H4 (cell line): ENCODE data around the gene RUFY1. TPM values are rescaled to one million over a fixed set of nuclear protein-coding genes. Genes with fewer than 3 reads are reported as not detected.
"Not testable (repeated sequence)": the region's sequence is repeated elsewhere in the genome, so short reads cannot be mapped to it uniquely, and the experiment has no call there.

Experiments
- DNase-seq: peaks from one replicate; pipeline ENCODE4 v3.0.0-alpha.2; 2015; ENCODE audit warnings: low spot score
- total RNA-seq: library from RNA; depleted of rRNA; stranded (reverse); fragments of >200 nt; shearing (Covaris generic); gene quantifications from 2 replicates; pipeline ENCODE4 v1.2.3, GENCODE V29; 2014

RUFY1 gene
- total RNA-seq, 1 experiment from 2014 or later: 43.3 TPM

DNA sequence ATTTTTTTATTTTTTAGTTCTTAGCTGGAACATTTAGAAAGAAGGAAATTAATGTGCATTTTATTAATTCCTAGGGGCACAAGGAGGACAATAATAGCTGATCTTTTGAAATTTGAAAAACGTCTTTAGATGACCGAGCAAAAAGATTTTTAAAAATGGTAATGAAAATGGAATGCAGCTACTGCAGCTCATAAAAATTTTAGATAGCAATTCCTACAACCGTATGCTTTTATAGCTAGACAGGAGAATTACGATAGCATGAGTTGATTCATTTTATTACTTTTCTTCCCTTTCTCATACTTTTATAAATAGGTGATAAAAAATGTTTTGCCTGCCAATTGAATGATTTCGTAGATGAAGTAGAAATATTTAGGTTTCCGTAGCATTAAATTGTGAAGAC lies 13.7 kb upstream of the RUFY1 start:
- DNase-seq: no peak

DNA sequence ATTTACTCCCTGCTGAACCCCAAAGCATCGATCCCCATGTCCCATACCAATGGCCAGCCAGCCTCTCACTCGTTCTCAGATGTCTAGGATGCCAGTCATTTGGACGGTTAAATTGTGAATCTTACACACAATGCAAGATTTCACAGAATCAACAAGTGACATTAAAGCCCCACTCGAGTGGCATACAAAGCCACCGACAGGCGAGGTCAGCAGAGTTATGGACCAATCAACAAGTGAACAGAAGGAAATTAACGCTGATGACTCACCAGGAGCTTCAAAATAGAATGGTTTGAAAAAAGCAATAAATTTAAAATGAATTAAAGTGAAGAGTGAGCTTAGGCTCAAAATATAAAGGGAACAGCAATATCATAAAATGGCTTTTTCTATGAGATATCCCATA lies 8.2 kb upstream of the RUFY1 start:
- no peak for DNase-seq

GRCh38 chr5:179543275-179543674 lies 7.1 kb upstream of the RUFY1 start:
- not testable (repeated sequence) for DNase-seq

GRCh38 chr5:179553006-179553405 lies 2.7 kb downstream of the RUFY1 start:
- no peak for DNase-seq

DNA sequence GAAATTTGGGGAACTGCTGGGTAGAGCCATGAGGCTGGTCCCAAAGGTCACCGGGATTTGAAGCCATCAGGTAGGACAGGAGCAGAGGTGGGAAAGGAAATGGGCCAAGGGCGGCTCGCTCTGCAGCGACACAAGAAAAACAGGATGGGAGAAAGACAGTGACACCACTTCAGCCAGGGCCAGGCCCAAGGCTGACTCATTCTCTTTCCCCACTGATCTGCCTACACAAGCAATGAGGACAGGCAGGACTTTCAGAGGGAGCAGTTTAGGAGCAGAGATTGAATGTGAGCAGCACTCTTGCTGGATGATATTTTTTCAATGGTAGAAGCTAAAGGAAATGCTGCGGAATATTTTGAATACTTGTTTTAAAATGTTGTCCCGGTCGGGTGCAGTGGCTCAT lies 3.5 kb downstream of the RUFY1 start:
- DNase-seq: no peak

- no peak for DNase-seq
These were observed 4.6 kb downstream of the RUFY1 start for GRCh38 chr5:179554981-179555380.

GRCh38 chr5:179558261-179558799 lies 8.0 kb downstream of the RUFY1 start:
- DNase-seq: not testable (repeated sequence)

DNA sequence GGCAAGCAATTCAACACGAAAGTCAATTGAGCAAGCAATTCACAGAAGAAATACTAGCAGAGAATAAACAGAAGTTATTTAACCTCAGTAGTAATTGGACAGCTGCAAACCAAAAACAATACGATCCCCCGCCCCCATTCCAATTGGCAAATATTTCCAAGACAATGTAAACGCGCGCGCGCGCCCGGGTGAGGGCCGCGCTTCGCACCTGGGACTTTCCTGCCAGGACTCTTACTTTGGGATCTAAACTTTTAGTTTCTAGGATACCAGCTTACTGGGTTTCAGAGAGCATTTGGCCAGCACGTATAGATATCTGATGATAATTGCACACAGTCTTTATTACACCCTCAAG lies 8.6 kb downstream of the RUFY1 start:
- no peak for DNase-seq

DNA sequence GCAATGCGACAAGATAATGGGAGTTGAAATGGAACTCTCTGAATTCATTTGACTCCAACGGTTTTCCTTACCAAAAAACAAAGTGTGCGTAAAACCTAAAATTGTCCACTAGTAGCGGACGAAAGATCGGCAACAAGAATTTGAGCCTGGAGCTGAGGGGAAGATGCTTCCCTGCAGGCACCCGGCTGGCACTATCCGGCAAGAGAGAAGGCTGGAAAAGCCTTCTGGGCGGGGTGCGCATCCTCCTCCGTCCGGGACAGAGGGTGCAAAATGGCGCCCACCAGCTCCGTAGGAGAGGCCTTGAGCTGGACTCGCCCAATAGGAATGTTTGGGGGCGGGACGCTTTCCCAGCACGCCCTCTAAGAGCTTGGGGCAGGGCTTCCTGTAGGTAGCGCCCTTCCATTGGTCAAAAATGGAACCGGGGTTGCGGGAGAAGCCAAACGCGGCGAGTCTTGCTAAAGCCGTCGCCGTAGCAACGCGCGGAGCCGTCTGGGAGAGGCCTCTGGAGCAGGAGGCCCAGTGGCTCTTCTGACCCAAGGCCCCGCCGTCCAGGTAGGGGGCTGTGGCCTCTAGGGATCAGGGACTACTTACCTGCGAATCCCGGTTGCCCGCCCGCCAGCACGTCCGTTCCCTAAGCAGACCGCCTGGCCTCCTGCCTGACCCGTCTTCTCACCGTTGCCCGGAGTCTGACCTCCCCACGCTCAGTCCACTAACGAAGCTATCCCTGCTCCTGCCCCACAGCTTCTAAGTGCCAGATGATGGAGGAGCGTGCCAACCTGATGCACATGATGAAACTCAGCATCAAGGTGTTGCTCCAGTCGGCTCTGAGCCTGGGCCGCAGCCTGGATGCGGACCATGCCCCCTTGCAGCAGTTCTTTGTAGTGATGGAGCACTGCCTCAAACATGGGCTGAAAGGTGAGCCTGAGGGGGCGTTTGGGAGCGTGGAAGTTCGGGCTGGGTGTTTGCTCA lies 9.2 kb downstream of the RUFY1 start:
- DNase-seq: peak; percentile 100

- DNase-seq: no peak
These were observed 14.2 kb downstream of the RUFY1 start for GRCh38 chr5:179564526-179564925.

GRCh38 chr5:179568721-179569120 lies 18.4 kb downstream of the RUFY1 start:
- no peak for DNase-seq

GRCh38 chr5:179572386-179572785 lies 22.0 kb downstream of the RUFY1 start:
- DNase-seq: no peak

GRCh38 chr5:179577286-179577960 lies 27.1 kb downstream of the RUFY1 start:
- DNase-seq: no peak

DNA sequence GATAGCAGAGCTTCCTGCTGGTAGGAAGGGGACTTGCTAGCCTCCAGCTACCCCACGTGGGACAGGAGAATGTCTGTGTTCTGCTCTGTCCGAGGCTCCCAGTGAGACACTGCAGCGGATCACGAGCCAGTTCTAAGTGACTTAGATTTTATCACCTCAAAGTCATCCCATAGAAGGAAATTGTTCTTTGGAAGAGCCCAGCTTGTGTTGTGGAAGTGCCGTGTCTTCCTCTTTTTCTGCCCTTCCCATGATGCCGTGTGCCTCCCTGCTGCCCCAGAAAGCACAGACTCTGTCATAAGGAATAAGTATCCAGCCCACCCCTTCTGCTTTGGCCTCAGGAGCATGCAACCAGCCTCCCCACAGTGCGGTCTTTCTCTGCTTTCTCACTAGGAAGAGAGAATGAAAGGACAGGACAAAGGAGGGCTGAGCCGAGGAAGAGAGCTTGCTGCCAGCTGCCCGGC lies 35.6 kb downstream of the RUFY1 start:
- DNase-seq: no peak

DNA sequence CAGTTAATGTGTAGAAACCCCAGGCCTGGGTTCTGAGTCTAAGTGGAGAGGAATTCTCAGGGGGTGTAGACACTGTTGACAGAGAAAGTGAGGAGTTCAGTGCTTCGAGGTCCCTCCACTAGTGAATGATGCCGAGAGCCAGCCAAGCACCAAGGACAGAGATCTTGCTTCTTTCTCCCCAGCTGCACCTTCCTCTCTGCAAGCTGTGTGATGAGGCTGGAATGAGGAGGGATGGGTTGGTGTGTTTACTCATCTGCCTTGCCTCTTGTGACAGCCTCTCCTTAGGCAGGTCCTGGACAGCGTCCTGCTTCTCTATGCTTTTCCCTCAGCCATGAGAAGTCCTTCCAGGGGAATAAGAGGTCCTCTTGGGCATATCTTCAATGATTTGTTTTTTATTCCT lies 37.8 kb downstream of the RUFY1 start:
- DNase-seq: no peak

GRCh38 chr5:179595916-179596315 lies 45.6 kb downstream of the RUFY1 start:
- peak; percentile 65 for DNase-seq

GRCh38 chr5:179596421-179596820 lies 46.1 kb downstream of the RUFY1 start:
- DNase-seq: no peak

DNA sequence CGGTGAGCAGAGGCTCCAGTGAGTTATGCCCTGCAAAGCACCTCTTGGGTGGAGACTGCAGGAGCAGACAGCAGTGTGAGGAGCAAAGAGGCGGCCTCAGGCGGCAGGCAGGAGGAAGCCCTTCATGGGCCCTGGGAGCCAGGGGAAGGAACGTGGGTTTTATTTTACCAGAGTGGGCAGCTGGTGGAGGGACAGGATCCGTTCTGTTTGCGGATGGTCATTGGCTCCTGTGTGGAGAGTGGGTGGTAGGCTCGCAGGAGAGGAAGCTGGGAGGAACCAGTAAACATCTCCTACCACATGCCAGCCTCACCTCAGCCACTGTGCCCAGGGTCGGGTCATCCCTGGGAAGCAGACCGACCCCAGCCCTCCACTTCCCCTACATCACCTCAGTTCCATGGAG lies 48.7 kb downstream of the RUFY1 start:
- no peak for DNase-seq

- no peak for DNase-seq
These were observed 49.2 kb downstream of the RUFY1 start for GRCh38 chr5:179599566-179599965.

DNA sequence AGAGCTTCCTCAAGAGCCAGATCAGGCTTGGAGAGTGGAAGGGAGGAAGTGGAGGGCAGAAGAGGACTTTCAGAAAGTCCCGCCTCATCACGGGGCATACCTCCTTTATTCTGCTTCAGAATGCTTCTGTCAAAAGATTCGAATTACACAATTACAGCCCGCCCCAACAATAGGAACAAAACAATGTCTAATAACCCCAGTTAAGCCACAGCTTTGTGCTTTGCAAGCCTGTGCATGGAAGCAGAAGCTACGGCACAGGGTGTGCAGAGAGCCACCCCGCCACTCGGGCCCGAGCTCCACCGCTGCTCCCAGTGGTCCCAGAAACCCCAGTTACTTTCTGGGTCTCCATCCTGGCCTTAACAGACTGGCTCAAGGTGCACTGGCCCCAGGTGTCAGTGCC lies 49.6 kb downstream of the RUFY1 start:
- DNase-seq: no peak

GRCh38 chr5:179601871-179602625 lies 51.7 kb downstream of the RUFY1 start:
- DNase-seq: no peak

DNA sequence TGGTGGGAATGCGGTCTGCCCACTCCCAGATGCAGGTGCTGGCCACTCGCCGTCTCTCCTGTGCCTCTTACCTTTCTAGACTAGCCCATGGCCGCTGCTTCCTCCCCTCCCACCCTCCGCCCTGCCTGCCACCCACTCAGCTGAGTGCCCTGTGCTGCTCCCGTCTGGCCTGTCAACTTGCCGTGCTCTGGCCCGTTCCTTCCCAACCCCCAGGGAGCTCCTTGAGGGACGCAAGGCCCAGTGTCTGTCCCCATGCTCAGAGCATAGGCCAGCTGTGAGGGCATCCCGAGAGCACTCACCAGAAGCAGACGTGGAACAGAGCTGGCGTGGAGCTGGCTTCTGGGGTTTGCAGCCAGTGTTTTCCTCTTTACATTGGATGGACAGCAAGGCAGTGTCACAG lies 53.0 kb downstream of the RUFY1 start:
- DNase-seq: no peak
